Activated gamma-delta T cell treated with Interleukin-2 at 50 U/mL for 16 hours (primary cell): ENCODE results near the gene ARHGAP4.

Experiments used
- DNase-seq: peaks from one replicate; pipeline ENCODE4 v3.0.0-alpha.2; 2020

The ARHGAP4 gene

DNA sequence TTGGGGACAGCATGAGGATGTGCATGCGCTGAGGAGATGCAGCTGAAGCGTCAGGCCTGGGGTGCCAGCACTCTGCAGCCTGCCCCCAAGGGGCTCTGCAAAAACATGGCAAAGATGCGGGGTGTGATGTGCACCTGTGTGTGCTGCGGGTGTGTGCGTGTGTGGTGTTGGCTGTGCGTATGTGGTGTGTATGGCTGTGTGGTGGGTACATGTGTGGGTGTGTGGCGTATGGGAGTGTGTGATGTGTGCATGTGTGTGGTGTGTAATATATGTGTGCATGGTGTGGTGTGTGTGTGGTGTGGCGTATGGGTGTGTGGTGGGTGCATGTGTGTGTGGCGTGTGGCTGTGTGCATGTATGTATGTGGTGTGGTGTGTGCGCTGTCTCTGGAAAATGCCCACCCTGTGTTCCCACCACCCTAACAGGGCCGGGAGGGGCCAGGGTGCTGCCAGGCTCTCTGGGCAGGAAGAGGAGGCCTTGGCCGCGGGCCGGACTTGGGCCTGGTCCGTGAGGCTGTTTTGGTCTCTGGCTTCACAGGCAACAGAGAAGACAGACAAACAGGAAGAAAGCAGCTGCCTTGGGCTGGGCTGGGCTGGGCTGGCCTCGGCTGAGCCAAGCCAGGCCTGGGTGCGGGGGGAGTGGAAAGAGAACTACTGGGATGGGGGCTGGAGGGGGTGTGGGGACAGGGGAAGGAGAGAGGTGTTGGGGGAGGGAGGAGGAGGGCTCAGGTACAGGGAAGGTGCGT is 22.7 kb downstream of the ARHGAP4 start:
- DNase-seq: no peak

DNA sequence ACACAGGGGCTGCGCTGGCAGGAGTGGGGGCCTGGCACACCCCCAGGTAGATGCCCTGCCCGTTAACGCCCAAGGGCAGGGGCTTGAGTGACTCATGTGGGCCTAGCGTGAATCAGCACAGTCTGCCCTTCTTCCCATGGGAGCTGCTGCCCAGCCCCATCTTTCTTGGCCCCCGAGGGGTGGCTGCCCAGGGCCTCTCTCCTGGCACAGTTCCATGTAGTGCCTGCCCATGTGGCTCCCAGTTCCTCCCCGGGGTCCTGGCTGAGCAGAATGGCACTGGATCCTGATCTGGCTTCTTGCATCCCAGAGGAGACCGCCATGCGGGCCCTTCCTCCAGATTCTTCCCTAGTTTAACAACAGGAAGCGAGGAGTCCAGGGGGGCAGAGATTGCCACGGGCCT is 23.7 kb downstream of the ARHGAP4 start:
- no peak for DNase-seq

DNA sequence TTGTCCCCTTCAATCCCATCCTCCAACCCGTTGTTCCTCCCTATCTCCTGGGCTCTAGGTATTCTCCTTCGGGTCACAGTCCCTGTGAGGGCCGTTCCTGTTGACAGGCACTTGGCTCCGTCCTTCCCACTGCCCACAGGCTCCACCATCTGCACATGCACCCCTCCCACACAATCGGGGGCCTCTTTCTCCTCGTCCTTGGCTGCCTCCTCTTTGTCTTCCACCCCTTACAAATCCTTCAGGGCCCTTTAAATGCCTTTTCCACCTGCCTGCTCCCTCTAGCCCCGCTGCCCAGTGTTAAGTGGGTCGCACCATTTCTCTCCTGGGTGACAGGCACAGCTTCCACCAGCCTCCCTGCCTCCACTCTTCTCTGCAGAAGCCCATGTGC is 24.3 kb downstream of the ARHGAP4 start:
- no peak for DNase-seq

DNA sequence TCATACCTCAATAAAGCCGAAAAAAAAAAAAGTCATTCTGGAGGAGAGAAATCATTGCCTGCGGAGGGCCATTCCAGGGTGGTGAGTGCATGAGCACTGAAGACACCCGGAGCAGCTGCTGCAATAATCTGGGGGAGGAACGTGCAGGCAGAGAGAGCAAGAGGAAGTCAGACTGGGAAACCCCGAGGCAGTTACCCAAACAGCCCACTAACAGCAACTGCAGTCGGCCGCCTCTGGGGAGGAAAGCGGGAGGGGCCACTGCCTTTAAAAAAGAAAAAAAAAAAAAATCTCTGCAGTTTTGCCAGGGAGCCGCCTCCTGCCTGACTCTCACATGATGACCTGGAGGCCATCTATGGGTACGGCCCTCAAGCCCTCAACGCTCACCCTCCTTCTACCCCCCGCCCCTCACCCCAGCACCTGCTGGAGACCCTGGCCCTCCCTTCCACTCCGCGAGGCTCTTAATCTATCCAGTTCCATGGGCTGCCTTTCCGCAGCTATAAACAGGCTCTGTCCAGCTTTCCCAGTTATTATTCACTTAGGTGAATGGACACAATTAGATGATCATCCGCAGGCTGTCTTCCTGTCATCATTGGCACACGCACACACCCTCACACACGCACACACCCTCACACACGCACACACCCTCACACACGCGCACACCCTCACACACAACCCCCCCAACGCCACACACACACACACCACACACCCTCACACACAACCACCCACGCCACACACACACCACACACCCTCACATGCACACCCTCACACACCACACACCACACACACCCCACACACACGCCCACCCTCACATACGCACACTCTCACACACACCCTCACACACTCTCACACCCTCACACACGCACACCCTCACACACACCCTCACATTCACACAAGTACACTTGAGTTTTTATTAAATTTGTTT is 25.0 kb downstream of the ARHGAP4 start:
- peak; percentile 53 for DNase-seq

DNA sequence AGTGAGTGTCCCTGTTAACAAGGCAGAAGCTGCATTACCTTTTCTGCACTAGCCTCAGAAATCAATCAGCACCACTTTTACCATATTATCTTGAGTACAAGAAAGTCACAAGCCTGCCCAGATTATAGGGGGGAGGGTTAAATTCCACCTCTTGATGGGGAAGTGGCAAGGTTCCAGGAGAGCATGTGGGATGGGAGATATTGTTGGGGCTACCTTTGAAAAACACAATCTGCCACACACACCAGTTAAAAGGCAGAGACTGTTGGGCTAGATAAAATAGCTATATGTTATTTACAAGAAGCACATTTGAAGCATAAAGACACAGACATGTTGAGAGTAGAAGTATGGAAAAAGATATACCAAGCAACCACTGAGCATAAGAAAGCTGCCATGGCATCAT is 28.2 kb downstream of the ARHGAP4 start:
- no peak for DNase-seq

DNA sequence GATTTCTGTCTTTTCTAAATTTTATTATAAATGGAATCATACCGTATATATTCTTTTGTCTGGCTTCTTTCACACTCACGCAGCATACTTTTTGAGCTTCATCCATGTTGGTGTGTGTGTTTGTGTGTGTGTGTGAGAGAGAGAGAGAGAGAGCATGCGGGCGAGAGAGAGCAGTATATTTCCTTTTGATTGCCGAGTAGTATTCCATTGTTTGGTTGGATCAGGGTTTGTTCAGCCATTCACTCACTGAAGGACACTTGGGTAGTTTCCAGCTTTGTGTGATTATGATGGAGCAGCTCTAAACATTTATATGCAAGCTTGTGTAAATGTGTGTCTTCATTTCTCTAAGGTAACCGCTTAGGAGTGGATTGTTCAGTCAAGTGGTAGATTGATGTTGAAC is 36.9 kb downstream of the ARHGAP4 start:
- no peak for DNase-seq

DNA sequence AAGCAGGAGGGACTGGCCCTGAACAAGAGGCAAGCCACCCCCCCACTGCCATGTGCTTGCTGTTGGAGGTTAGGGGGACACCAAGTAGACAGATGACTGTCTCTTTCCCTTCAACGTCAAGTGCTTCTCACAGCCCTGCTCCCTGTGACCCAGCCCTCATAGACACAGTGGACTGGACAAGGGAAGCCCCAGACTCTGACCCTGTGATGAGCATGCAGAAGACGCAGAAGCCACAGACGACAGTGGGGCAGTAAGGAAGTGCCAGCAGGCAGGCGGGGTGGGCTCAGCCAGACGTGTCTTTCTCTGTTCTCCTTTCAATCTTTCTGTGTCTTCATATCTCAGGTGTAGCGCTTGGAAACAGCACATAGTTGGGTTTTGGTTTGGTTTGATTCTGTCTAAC is 37.7 kb downstream of the ARHGAP4 start:
- no peak for DNase-seq

DNA sequence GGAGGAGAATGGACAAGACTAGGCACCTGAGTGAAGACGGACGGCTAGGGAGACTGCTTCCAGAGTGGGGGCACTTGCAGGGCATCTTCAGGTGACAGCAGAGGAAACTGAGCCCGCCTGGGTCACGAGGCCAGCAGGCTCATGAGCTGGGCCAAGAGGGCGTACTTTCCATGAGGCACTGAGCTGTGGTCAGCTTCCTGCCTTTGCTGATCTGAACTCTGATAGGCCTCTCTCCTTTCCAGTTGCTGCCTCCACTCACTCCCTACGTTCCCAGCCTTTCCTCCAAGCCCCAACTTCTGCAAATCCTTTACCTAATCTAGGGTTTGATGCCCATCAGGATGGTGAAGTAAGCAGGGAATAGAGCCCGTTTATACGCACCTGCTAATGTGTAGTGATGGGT is 38.7 kb downstream of the ARHGAP4 start:
- DNase-seq: no peak

DNA sequence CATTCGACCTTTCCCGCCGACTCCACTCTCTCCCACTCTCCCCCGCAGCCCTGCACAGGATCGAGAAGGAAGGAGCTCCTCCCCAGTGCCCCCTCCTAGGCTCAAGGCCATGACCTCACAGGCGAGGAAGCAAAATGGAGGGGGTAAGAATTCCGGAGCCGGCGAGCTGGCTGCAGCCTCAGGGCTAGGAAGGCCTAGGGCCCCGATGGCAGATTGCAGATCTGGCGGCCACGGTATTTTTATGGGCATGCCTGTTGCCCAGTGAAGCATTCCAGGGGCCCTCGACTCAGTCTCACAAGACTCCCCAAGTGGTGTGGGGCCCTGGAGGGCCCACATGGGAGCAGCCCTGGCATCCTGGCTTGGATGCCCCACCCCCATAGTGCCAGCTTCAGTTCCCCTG is 39.1 kb downstream of the ARHGAP4 start:
- DNase-seq: no peak

DNA sequence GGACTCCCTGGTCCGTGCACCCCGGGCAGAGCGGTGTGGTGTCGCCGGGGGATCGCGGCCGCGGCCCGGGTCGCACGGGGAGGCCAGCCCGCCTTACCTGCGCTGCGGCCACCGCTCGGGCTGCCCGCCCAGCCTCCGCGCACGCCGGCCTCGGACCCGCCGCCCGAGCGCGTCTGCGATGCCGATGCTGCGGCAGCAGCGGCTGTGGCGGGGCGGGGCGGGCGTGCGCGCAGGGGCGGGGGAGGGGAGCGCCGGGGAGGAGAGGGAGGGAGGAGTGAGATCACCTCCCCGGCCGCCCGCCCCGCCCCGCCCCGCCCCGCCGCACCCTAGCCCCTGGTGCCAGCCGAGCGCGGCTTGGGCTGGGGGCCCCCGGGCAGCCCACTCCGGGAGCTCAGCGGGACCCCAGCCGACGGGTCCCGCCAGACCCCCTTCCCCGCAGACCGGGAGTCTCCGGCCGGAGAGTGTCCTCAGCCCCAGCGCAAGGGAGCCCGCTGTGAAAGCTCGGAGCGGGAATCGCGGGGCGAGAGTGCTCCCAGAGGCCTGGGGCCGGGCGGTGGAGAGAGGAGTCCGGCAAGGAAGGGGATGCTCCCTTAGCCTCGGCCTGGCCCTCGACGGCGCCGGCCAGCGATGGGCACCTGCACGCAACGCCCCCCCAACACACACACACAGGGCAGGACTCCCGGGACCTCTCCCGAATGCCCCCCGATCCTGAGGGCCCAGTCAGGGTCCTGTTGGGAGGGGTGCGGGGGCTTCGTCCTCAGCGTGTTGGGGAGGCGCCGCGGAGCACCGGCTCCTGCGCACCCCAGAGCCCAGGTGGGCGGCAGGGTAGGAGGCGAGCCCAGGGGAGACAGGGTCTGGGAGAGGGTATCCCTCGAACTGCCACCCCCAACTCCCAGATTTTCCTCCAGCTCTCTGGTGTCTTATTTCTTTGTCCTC is 39.8 kb downstream of the ARHGAP4 start, which contains the start of gene L1CAM:
Gene L1CAM, minus strand, starts transcription at position 206 of the 936 bp plus-strand sequence. CDS start 10,337 bp downstream, outside the sequence.
- DNase-seq: no peak

DNA sequence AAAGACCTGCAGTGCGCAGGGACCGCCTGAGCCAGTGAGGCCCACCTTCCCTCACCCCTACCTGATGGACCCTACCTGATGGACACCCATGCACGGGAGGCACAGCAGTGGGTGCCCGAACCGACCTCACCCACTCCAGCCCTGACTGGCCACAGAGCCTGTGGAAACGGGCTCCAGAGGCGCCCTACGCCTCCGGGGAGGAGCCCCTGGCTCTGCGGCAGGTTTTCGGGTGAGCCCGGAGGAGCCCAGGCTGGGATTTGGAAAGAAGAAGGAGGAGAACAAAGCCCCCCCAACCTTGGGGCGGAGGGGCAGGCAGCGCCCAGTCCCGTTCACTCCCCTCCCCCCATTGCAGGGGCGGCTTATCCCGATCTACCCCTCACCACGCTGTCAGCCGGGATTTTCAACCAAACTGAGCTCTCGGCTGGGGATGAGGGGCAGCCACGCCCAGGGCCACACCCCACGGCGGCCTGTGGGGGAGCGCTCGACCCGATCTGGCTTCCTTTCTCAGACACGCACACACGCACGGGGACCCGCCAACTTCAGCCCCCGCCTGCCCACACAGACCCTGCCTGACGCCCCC is 40.8 kb downstream of the ARHGAP4 start:
- DNase-seq: no peak

DNA sequence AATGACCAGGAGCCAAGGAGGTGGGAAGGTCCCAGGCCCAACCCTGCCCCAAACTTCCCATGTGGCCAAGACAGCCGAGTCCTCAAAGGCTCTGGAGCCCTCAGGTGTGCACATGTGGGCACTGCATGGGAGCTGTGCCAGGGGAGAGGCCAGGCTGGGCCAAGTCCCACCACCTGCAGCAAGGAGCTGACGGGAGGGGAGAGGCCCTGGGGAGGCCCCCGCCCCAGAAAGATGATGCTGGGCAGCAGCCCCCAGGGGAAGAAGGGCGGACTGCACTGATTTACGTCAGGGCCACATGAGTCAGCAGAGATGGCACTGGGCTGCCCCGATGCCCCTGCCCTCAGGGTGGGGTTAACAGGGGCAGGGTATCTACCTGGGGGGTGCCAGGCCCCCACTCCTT is 41.5 kb downstream of the ARHGAP4 start:
- DNase-seq: no peak

DNA sequence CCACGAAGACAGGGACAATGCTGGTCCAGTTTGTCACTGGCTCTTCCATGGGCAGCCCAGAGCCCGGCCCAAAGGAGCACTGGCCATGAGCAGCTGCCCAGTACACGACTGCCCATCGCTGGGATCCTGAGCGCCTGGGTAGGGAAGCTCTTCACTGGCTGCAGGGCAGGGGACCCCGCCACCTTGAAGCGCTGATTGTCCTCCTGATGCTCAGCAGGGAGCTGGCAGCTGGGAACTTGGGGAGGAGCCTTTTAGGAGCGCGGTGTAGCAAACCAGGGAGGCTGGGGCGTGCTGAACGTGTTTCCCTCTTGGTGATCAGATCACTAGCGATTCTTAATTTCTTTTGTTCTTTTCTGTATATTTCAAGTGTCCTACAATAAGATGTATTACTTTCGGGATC is 41.9 kb downstream of the ARHGAP4 start:
- no peak for DNase-seq

DNA sequence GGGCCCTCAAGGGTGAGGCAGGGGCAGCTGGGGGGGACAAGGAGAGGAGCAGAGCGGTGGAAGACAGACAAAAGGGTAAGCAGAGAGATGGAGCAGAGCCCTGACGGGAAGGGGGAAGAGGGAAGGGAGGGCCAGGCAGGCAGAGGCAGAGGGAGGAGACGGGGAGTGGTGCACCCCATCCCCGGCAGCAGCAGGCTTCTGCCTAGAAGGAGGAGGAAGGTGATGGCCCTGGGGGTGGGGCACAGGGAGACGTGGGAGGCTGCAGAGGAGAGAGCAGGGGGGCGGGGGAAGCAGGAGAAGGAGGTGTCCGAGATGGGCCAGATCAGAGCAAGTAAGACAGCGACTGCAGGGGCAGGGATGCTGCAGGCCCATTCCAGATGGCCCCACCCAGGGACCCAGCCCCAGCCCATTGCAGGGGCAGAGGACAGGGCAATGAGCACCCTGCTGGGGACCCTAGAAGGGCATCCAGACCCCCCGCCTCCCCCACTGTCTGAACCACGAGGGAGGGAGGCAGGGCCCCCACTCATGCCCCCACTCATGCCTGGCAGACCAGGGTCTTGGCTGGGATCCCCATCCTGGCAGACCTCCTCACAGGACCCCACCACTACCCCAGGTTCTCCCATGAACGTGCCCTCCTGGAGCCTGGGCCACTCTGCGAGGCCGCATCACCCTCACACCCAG is 42.8 kb downstream of the ARHGAP4 start:
- DNase-seq: no peak

DNA sequence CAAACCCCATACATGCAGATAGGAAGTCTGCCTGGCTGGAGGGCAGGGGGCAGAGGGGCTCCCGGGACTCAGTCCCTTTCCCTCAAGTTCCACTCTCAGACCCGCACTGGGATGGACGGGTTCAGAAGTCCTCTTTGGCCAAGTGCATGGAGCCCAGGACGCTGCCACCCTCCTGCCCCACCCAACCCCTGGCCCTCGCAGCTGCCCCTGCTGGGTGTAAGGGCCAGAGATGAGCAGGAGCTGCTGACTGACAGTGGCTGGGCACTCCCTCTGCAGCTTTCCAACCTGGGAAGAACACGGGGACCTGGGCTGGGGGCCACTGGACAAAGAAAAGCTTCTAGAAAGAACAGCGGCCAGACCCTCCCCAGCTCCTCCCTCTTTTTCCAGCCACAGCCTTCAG is 43.5 kb downstream of the ARHGAP4 start:
- no peak for DNase-seq

DNA sequence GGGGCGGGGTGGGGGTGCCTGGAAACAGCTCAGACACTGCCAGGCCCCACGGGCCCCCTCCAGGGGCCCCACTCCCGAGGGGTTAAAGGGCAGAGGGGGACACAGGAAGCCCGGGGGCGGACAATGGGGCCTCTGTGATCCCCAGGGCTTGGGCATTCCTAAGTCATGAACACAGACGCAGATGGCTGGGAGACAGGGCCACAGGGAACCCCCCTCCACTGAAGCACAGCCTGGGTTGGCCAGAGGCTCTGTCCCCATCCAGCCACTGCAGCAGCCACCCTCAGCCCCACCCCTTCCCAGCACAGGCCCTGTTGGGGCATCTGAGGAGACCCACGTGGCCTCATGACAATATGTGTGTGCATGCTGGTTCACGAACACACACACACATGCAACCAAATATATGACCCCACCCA is 44.0 kb downstream of the ARHGAP4 start:
- DNase-seq: no peak

DNA sequence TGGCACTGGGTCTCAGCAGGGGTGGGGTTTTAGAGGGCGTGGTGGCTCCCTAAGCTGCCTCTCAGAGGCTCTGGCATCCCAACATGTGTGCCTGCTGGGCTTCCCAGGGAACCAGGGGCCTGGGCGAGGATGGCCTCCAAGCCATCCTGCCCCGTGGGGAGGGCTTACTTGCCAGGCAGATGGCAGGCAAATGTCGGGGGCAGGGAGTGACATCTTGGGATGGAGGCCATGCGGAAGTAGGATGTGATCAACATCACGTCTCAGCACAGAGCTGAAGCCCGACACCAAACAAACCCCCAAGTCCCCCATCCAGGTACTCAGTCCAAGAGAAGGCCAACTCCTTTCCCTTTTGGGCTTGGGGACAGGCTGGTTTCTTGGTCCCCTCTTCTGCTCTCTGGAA is 44.8 kb downstream of the ARHGAP4 start:
- no peak for DNase-seq

DNA sequence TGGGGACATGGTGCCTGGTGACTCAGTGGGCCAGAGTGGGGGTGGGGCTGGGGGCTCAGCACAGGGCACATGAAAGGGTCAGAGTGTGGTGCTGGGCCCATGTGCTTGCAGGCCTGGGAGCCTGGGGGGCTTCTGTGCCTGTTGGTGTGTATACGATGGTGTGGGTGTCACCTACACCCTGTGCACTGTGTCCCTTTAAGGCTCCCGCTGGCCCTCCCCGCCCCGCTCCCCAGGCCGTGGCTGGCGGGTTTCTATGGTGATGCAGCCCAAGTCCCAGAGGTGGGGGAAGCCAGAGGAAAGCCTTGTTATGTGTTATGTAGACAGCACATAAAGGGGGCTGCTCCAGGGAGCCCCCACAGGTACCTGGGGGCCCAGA is 45.6 kb downstream of the ARHGAP4 start:
- no peak for DNase-seq

DNA sequence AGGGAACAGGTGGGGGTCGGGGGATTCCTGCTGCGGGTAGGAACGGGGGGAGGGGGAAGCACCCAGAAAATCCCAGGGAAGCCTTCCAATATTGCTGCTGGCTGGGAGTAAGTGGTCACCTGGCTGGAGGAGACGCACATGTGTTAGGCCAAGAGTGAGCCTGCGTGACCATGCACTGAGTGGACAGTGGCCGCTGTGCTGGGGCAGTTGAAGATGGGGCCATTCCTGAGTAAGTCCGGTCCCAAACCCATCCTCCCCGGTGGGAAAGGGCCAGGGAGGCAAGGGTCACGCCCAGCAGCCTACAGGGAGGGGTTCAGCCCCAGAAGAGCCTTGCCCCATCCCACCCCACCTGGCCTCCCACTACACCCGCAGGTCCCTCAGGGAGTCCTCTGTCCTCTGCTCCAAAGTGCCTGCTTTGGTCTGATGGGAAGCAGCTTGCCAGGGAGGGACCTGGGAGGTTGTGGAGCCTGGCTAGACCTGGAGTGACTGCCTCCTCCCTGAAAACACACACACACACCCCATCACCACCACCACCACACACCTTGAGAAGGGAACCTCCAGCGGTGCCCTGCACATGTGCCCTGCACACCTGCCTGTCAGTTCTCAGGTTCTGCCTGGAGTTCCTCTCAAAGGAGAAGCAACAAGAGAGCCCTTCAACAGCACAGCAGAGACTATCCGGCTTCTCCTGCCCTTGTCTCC is 46.2 kb downstream of the ARHGAP4 start:
- no peak for DNase-seq

DNA sequence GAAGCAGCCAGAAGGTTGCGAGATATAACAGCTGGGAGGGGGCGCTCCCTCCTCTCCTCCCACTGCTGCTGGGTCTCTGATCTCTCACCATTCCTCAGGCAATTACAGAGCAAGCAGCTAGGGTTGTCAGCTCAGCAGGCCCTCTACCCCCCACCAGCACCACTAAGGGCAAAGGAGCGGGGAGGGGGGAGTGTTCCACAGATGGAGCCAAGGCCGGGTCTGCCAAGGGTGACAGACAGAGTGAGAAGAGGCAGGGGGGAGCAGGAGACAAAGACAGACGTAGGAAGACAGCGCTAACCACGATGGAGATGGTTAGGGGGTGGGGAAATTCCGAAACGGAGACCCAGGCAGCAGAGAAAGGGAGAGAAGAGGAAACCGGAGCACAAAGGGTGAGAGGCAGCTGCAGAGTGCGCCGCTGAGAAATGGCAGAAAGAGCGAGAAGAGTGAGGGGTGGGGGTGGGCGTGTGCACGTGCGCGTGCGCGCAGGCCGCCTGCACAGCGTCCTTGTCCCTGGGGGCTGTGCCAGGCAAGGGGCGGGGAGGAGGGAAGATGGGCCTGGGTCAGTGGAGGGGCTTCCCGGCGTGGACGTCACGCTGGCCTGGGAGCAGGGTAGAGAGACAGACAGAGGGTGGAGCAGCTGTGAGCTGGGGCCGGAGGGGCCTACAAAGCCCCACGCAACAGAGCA is 47.0 kb downstream of the ARHGAP4 start:
- no peak for DNase-seq

DNA sequence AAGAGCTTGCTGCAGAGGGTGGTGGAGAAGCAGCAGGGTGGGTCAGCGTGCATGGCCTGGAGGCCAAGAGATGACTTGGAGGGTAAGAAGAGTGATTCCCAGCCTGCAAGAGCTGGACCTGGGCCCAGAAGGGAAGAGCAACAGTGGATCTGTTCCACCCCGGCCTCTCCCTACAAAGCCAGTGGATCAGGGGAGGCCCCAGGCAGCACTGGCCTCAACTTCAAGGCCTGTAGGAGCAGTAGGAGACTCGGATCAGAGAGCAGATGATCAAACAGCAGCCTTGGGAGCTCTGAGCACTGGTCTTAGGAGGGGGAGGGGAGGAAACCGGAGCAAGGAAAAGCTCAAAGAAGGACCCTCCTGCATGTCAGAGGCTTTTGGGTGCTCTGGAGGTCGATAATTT is 47.7 kb downstream of the ARHGAP4 start:
- no peak for DNase-seq
